Suprapubic skin (tissue), 4 donors: ENCODE measurements around the gene CD70. TPM values are rescaled to one million over a fixed set of nuclear protein-coding genes. Genes with fewer than 3 reads are reported as not detected.

Experiments
- DNase-seq, 2 donors: peaks; one replicate each; pipeline ENCODE4 v3.0.0-alpha.2; 2019; ENCODE audit warnings: low spot score in 2 of 2
- H3K27ac ChIP-seq: fragments of 200-600 bp; sonication (generic); one replicate; pipeline ENCODE4 v1.5.1; 2019
- H3K27me3 ChIP-seq: fragments of 200-600 bp; sonication (generic); one replicate; pipeline ENCODE4 v1.5.1; 2019
- H3K36me3 ChIP-seq: fragments of 200-600 bp; sonication (generic); one replicate; pipeline ENCODE4 v1.5.1; 2019
- H3K4me1 ChIP-seq: fragments of 200-600 bp; sonication (generic); one replicate; pipeline ENCODE4 v1.5.1; 2019
- H3K4me3 ChIP-seq: fragments of 200-600 bp; sonication (generic); one replicate; pipeline ENCODE4 v1.5.1; 2019; ENCODE audit warnings: mild to moderate bottlenecking
- H3K9me3 ChIP-seq: fragments of 200-600 bp; sonication (generic); one replicate; pipeline ENCODE4 v1.5.1; 2019
- CTCF ChIP-seq, 2 donors: fragments of 200-600 bp in 1 of 2; fragments of 450-650 bp in 1 of 2; sonication (generic) in 1 of 2; IDR thresholded peaks; one replicate each; pipeline ENCODE4 v1.5.1; 2016 to 2019; ENCODE audit warnings: antibody characterized with exemption in 2 of 2, mild to moderate bottlenecking in 1 of 2, moderate library complexity in 1 of 2
- EP300 ChIP-seq: sonication (generic); formaldehyde crosslinking; IDR thresholded peaks from one replicate; pipeline ENCODE4 v1.6.1; 2017; ENCODE audit warnings: antibody characterized with exemption
- POLR2A ChIP-seq, 2 donors: fragments of 450-650 bp; IDR thresholded peaks; one replicate each; pipeline ENCODE4 v1.6.1; 2017; ENCODE audit warnings: antibody characterized with exemption in 2 of 2, mild to moderate bottlenecking in 2 of 2, moderate library complexity in 2 of 2
- POLR2AphosphoS5 ChIP-seq, 3 donors: sonication (generic); formaldehyde crosslinking; IDR thresholded peaks; one replicate each; pipeline ENCODE4 v1.6.1; 2017; ENCODE audit warnings: antibody characterized with exemption in 3 of 3
- WGBS: methylation state at CpG from one replicate; pipeline ENCODE4 v1.1.5; 2018; 5-methylcytosine and 5-hydroxymethylcytosine counted together
- total RNA-seq, 4 donors: library from RNA; depleted of rRNA; stranded (reverse); fragments of >200 nt; gene quantifications; one replicate each; pipeline ENCODE4 v1.1.0, GENCODE V29; 2016

Gene CD70
- total RNA-seq, 4 donors from 2014 or later, result 0.97 TPM; not detected in 3

- DNase-seq, result no peak
- Histone ChIP-seq H3K27me3 (no peaks in the 10 kb centered on the region), H3K27ac (no peak overlapping the region), H3K4me1 (no peaks in the 10 kb centered on the region), H3K9me3 (no peaks in the 10 kb centered on the region), H3K4me3 (no peak overlapping the region), H3K36me3 (no peaks in the 10 kb centered on the region)
- WGBS, result 79% methylated on average over 11 of the region's 11 CpGs
- TF ChIP-seq CTCF (IDR thresholded peaks at IDR 0.05) (no peak), POLR2AphosphoS5 (IDR thresholded peaks at IDR 0.05) (no peak), POLR2A (IDR thresholded peaks at IDR 0.05) (no peak), EP300 (no peak)
Measured at GRCh38 chr19:6543866-6544347, 47.0 kb downstream of the CD70 start.

- Histone ChIP-seq H3K4me1 (no peaks in the 10 kb centered on the region), H3K27me3 (no peaks in the 10 kb centered on the region), H3K9me3 (no peaks in the 10 kb centered on the region), H3K4me3 (no peak overlapping the region), H3K36me3 (no peaks in the 10 kb centered on the region), H3K27ac (no peak overlapping the region)
- WGBS, result 71% methylated on average over 13 of the region's 13 CpGs
- DNase-seq, result no peak
- TF ChIP-seq EP300 (no peak), CTCF (IDR thresholded peaks at IDR 0.05) (no peak), POLR2A (IDR thresholded peaks at IDR 0.05) (no peak), POLR2AphosphoS5 (IDR thresholded peaks at IDR 0.05) (no peak)
Measured at GRCh38 chr19:6540918-6541689, 49.8 kb downstream of the CD70 start.

DNA sequence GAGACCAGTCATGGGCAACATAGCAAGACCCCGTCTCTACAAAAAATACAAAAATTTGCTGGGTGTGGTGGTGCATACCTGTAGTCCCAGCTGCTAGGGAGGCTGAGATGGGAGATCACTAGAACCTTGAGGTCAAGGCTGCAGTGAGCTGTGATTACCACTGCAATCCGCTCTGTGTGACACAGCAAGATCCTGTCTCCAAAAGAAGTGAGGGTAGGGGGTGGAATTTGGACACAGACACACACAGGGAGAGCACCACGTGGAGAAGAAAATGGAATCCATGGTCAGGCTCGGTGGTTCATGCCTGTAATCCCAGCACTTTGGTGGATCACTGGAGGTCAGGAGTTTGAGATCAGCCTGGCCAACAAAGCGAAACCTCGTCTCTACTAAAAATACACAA, 51.4 kb downstream of the CD70 start:
- TF ChIP-seq POLR2AphosphoS5 (IDR thresholded peaks at IDR 0.05) (no peak), EP300 (no peak), CTCF (IDR thresholded peaks at IDR 0.05) (no peak)
- WGBS, result 85% methylated on average over 6 of the region's 6 CpGs
- Histone ChIP-seq H3K27me3 (no peaks in the 10 kb centered on the region), H3K9me3 (no peaks in the 10 kb centered on the region), H3K4me3 (no peak overlapping the region), H3K4me1 (peaks cover 3% of the 10 kb centered on the region), H3K36me3 (no peaks in the 10 kb centered on the region), H3K27ac (no peak overlapping the region)
- DNase-seq, result no peak

Other genes with a start within 250 kb of the CD70 start
- 10 to 100 TPM; 48.7 to 75.0 (median 72.0) TPM for gene CLPP, start 229.6 kb downstream of the CD70 start, total RNA-seq
- gene ALKBH7, start 218.4 kb downstream of the CD70 start, total RNA-seq, result 10 to 100 TPM; 34.1 to 74.4 (median 56.9) TPM
- gene PSPN, start 215.2 kb downstream of the CD70 start, total RNA-seq, result 1 to 10 TPM in 3 of 4 donors, under 1 TPM in 1; 0.40 to 1.8 (median 1.4) TPM
- 10 to 100 TPM; 31.4 to 46.7 (median 39.4) TPM for gene GTF2F1, start 198.0 kb downstream of the CD70 start, total RNA-seq
- gene KHSRP, start 166.3 kb downstream of the CD70 start, total RNA-seq, result 100 to 1,000 TPM; 127 to 160 (median 139) TPM
- gene SLC25A41, start 157.4 kb downstream of the CD70 start, total RNA-seq, result not detected
- gene SLC25A23, start 131.4 kb downstream of the CD70 start, total RNA-seq, result 10 to 100 TPM; 39.5 to 76.3 (median 61.6) TPM
- 100 to 1,000 TPM in 1 of 4 donors, 10 to 100 TPM in 3; 67.3 to 113 (median 76.1) TPM for gene CRB3, start 126.9 kb downstream of the CD70 start, total RNA-seq
- 1 to 10 TPM in 3 of 4 donors, under 1 TPM in 1; 0.23 to 3.7 (median 1.5) TPM for gene DENND1C, start 109.4 kb downstream of the CD70 start, total RNA-seq
- gene TUBB4A, start 88.8 kb downstream of the CD70 start, total RNA-seq, result 10 to 100 TPM in 1 of 4 donors, 1 to 10 TPM in 3; 2.1 to 13.9 (median 3.4) TPM
- 1 to 10 TPM; 1.0 to 2.9 (median 1.7) TPM for gene TNFSF9, start 60.1 kb downstream of the CD70 start, total RNA-seq
- gene TNFSF14, start 79.0 kb upstream of the CD70 start, total RNA-seq, result not detected
- 100 to 1,000 TPM in 2 of 4 donors, 10 to 100 TPM in 2; 55.3 to 109 (median 86.8) TPM for gene C3, start 129.5 kb upstream of the CD70 start, total RNA-seq
- gene GPR108, start 146.4 kb upstream of the CD70 start, total RNA-seq, result 10 to 100 TPM; 52.9 to 72.7 (median 60.7) TPM
- 10 to 100 TPM; 25.5 to 80.7 (median 40.5) TPM for gene TRIP10, start 148.5 kb upstream of the CD70 start, total RNA-seq
- 10 to 100 TPM; 52.4 to 77.2 (median 66.8) TPM for gene SH2D3A, start 176.3 kb upstream of the CD70 start, total RNA-seq
- 1 to 10 TPM; 1.1 to 3.1 (median 1.2) TPM for gene VAV1, start 181.6 kb upstream of the CD70 start, total RNA-seq